Mesodermal cell (in vitro differentiated cells): Measurements from ENCODE around the gene MPZL1.

Source experiments
- H3K27ac ChIP-seq: 2 replicates; pipeline ENCODE4 v1.7.0; 2013; ENCODE audit warnings: mild to moderate bottlenecking, low read depth, low read length, moderate library complexity; ENCODE audit not compliant: severe bottlenecking
- H3K36me3 ChIP-seq: 2 replicates; pipeline ENCODE4 v1.7.1; 2013; ENCODE audit warnings: mild to moderate bottlenecking, low read length, moderate library complexity; ENCODE audit not compliant: control insufficient read depth, insufficient read depth
- H3K4me1 ChIP-seq: one replicate; pipeline ENCODE4 v1.7.1; 2013; ENCODE audit warnings: mild to moderate bottlenecking, low read length; ENCODE audit not compliant: insufficient read depth, control insufficient read depth, poor library complexity, severe bottlenecking
- H3K4me3 ChIP-seq: 2 replicates; pipeline ENCODE4 v1.7.0; 2013; ENCODE audit warnings: low read length, control low read depth, mild to moderate bottlenecking; ENCODE audit not compliant: insufficient read depth, poor library complexity, severe bottlenecking; ENCODE audit errors: extremely low read depth
- H3K9me3 ChIP-seq: 2 replicates; pipeline ENCODE4 v1.7.1; 2013; ENCODE audit warnings: mild to moderate bottlenecking, low read length, moderate library complexity; ENCODE audit not compliant: control insufficient read depth
- WGBS, 2 experiments: methylation state at CpG; one replicate each; pipeline ENCODE4 v1.1.5; 2013; ENCODE audit warnings: missing lambda C conversion rate in 2 of 2; ENCODE audit not compliant: insufficient coverage in 2 of 2; 5-methylcytosine and 5-hydroxymethylcytosine counted together

MPZL1 gene

DNA sequence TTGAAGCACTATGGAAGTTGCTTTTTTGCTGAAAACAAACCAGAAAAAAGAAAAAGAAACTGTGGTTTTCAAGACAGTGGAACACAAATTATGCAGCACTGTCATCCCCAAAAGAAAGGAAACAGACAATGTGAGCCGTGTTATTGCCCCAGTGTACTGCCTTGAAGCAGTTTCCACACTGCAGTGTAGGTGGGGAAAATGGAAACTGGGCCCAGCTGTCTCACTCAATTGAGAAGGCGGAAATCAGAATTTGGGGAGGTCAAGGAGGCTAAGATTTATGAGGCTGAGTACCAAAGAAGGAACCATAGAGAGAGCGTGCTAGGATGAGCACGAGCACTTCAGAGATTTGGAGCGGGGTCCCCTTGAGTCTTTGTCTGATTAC is 55.5 kb downstream of the MPZL1 start:
- peaks cover 2% of the 10 kb centered on the region for H3K4me1 ChIP-seq
- H3K27ac ChIP-seq, result no peak overlapping the region
- H3K36me3 ChIP-seq, result peaks cover 86% of the 10 kb centered on the region
- 93 to 98% methylated on average over 5 of the region's 5 CpGs for WGBS, 2 experiments
- H3K4me3 ChIP-seq, result no peak overlapping the region
- H3K9me3 ChIP-seq, result no peaks in the 10 kb centered on the region

DNA sequence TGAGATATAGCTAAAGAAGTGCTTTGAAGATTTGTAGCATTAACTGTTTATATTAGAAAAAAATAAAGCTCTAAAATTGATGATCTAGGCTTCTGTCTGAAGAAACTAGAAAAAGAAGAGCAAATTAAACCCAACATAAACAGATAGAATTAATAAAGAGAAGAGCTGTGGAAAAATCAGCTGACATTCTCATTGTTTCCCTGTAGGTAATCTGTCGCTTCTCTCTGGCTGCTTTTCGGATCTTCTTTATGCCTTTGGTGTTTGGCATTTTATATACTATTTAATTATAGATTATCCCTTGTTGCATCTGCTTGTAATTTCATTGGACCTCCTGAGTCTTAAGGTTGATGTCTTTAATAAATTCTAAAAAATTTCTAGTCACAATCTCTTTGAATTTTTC is 59.8 kb downstream of the MPZL1 start:
- H3K27ac ChIP-seq, result no peak overlapping the region
- peaks cover 77% of the 10 kb centered on the region for H3K36me3 ChIP-seq
- H3K4me1 ChIP-seq, result no peaks in the 10 kb centered on the region
- no peak overlapping the region for H3K4me3 ChIP-seq
- WGBS, 2 experiments, result no CpG with 5 or more reads among the region's 2 CpGs
- H3K9me3 ChIP-seq, result no peaks in the 10 kb centered on the region

DNA sequence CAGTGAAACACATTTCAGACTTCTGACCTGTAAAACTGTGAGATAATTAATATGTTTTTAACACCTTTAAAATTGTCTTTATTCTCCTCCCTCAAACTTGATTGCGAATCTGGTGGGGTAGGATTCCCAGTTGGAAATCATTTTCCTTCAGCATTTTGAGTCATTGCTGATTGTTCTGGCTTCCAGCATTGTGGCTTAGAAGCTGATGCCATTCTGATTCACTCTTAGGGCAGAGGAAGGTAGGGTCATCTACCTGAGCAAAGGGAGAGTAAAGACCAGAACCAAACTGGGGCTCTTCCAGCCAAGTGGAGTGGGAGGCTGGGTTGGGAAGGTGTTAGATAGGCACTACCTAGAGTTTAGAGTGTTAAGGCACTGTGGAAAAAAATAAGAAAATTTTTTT is 61.2 kb downstream of the MPZL1 start:
- Histone ChIP-seq H3K36me3 (peaks cover 76% of the 10 kb centered on the region), H3K4me3 (no peak overlapping the region), H3K27ac (no peak overlapping the region), H3K4me1 (no peaks in the 10 kb centered on the region), H3K9me3 (no peaks in the 10 kb centered on the region)
- no CpG with 5 or more reads among the region's 1 CpG for WGBS, 2 experiments

DNA sequence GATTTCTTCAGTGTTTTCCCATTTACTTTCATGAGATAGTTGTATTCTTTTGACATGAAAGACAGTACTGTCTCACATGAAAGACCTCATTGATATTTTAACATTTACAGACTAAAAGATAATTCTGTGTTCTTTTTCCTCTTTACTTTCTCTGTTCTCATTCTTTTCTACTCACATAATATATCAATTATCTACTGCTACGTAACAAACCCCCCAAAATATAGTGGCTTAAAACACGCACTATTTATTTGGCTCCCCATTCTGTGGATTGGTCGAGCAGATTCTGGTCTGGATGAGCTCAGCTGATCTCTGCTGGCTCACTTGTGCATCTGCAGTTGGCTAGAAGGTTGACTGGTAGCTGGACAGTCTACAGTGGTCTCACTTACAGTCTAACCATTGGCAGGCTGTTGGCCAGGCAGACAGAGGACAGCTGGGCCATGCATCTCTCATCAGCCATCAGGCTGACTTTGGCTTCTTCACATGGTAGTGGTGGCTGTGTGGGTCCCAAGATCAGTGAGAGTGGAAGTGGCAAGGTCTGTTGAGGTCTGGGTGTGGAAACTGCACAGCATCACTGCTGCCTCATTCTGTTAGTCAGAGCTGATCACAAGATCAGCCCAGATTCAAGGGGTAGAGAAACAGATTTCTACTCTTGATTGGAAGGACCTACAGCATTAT is 63.2 kb downstream of the MPZL1 start:
- WGBS, 2 experiments, result 89 to 100% methylated on average over 2 to 3 of the region's 3 CpGs
- Histone ChIP-seq H3K27ac (no peak overlapping the region), H3K4me3 (no peak overlapping the region), H3K9me3 (no peaks in the 10 kb centered on the region), H3K36me3 (peaks cover 77% of the 10 kb centered on the region), H3K4me1 (no peaks in the 10 kb centered on the region)

DNA sequence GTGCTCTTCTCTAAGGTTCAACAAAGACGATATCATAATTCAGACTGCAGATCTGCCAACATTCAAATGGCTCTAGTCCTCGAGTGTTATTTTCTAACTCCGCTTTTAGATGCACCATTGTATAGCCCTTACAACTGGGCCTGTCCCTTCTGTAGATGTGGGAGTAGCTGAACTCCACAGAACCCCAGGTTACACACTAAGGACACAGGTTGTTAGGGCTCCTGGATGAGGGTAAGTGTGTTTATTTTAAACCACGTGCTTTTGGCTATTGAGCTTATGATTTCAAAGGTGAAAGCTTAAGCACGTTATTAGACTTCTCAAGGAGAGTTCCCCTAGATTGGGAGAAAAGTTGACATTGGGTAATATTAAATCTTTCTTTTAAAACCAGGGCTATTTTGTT is 64.7 kb downstream of the MPZL1 start:
- WGBS, 2 experiments, result 85 to 91% methylated on average over 4 to 5 of the region's 5 CpGs
- H3K27ac ChIP-seq, result no peak overlapping the region
- no peaks in the 10 kb centered on the region for H3K9me3 ChIP-seq
- no peaks in the 10 kb centered on the region for H3K4me1 ChIP-seq
- peaks cover 81% of the 10 kb centered on the region for H3K36me3 ChIP-seq
- H3K4me3 ChIP-seq, result no peak overlapping the region

DNA sequence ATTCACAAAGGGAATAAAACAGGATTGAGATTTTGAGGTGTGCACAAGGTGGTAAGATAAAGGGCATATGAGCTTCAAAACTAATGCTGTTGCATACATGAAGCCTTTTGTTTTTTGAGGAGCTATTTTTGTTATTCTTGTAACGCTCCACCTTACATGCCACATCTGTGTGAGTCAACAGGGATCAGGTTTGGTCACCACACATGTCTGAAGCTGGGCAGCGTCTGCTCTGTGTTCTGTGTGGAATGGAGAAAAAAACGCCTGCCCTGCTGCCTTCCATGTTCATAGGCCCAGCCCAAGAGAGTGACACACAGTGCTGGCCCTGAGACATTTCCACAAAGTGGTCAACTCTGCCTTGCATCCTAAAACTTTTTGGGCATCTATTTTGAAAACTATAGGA is 67.7 kb downstream of the MPZL1 start:
- Histone ChIP-seq H3K36me3 (peaks cover 79% of the 10 kb centered on the region), H3K4me3 (no peak overlapping the region), H3K4me1 (no peaks in the 10 kb centered on the region), H3K9me3 (no peaks in the 10 kb centered on the region), H3K27ac (no peak overlapping the region)
- 93 to 94% methylated on average over 2 to 3 of the region's 3 CpGs for WGBS, 2 experiments

DNA sequence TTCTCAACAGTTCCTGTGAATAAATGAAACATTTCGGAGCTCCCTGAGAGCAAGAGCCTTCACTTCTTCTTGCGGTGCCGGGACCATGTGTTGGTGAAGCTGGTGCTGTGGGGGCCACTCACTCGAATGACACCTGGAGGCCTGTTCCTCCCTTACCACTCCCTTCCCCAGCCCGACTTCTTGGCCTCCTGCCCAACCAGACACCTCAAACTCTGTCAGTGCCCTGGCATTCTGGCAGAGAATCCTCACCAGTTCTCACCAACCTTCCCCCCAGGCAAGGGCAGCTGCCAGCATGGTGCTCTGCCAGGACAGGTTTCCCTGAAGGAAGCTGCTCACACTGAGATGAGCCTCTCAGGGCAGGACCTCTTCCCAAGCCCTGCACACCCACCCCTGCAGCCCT is 68.3 kb downstream of the MPZL1 start:
- 95 to 100% methylated on average over 2 to 5 of the region's 5 CpGs for WGBS, 2 experiments
- Histone ChIP-seq H3K27ac (no peak overlapping the region), H3K4me1 (no peaks in the 10 kb centered on the region), H3K9me3 (no peaks in the 10 kb centered on the region), H3K4me3 (no peak overlapping the region), H3K36me3 (peaks cover 77% of the 10 kb centered on the region)

DNA sequence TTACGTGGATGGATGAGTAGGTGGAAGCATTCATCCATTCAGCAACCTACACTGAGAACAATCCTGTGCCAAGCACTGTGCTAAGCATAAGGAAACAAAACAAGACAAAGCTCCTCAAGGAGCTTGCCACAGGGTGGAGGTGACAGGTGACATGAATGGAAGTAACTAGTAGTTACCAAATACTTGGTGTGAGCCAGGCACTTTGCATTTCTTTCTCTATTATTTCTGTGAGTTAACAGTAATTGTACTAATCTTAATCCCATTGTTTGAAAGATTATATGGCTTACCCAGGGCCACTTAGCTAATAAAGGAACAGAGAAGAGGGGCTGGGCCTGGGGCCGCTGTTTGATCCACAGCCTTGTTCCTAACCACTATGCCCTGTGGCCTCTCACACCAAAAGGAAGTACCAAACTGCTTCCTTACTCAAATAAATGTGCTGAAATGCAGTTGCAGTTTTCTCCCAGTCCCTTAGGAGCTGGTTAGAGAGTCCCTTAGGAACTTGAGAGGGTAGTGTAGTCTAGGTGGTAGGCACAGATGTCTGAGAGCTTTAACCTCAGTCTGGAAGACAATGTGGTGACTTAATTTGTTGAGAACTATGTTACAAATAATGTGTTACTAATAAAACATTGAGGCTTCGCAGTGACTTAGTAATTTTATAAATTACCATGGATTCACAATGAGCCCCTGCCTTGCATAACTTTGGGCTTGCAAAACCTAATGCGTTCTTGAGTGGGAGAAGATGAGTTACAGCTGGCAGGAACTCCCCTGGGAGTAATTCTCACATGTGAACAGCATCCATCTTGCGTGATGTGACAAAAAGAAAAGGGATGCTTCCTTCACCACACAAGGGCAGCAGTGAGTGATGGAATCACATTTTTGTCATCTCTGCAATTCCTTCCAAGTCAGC is 69.8 kb downstream of the MPZL1 start:
- no peak overlapping the region for H3K27ac ChIP-seq

DNA sequence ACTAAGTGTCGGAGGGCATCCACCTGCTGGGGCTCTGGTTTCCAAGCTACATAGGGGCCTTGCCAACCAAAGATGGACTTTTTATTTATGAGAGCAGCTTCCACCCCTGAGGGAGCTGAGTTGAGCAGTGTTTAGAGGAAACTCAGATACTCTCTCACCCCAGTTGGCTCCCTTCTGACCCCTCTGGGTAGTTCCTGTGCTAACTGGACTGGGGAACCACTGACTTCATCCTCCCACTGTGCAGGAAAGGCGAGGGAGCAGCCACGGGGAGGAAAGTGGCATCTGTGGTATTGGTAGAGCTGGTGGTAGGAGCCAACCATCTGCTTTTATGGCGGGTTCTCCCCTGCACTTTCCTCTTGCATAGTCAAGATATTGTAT is 70.4 kb downstream of the MPZL1 start:
- H3K4me3 ChIP-seq, result no peak overlapping the region
- H3K4me1 ChIP-seq, result peaks cover 14% of the 10 kb centered on the region
- H3K27ac ChIP-seq, result no peak overlapping the region
- H3K9me3 ChIP-seq, result no peaks in the 10 kb centered on the region
- peaks cover 63% of the 10 kb centered on the region for H3K36me3 ChIP-seq
- 83% methylated on average over 1 of the region's 4 CpGs; no CpG with 5 or more reads in 1 of the 2 experiments for whole genome bisulfite sequencing, 2 experiments

More for the DNA sequence above, 69.8 kb downstream of the MPZL1 start:
- Histone ChIP-seq H3K9me3 (no peaks in the 10 kb centered on the region), H3K4me1 (peaks cover 8% of the 10 kb centered on the region), H3K36me3 (peaks cover 69% of the 10 kb centered on the region), H3K4me3 (no peak overlapping the region)
- WGBS, 2 experiments, result 90 to 94% methylated on average over 2 of the region's 5 CpGs

DNA sequence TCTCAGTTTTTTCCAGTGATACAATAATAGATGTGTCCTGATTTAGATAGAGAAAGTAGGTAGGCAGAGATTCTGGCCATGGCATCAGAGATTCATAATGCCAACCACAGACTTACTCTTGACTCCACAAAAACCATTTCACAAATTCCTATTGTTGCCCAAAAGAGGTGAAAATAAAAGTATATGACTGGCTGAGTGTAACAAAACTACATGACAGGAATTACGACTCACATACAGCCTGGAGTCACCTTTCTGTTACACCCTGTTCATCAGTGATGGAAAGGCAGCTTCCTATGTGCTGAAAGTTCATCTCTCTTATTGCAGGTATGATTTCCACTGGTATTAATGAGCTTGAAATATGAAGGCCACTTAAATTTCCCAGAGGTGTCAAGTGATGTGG is 72.3 kb downstream of the MPZL1 start:
- Histone ChIP-seq H3K36me3 (peaks cover 54% of the 10 kb centered on the region), H3K9me3 (no peaks in the 10 kb centered on the region), H3K4me3 (no peak overlapping the region), H3K27ac (no peak overlapping the region), H3K4me1 (peaks cover 17% of the 10 kb centered on the region)
- 100% methylated on average over 1 of the region's 1 CpG; no CpG with 5 or more reads in 1 of the 2 experiments for WGBS, 2 experiments
